SK-N-MC (cell line): ENCODE measurements around the gene BNIP3.
A peak's percentile ranks its signal among the peaks of the same experiment; 100 is the strongest.

Experiments used
- DNase-seq: peaks from one replicate; pipeline ENCODE4 v3.0.0-alpha.2; 2011; ENCODE audit warnings: low read depth, low spot score
- H3K27ac ChIP-seq: fragments of 200-600 bp; sonication (generic); 2 replicates; pipeline ENCODE4 v1.5.1; 2016; ENCODE audit warnings: mixed run types
- H3K36me3 ChIP-seq: fragments of 200-600 bp; sonication (generic); 2 replicates; pipeline ENCODE4 v1.6.1; 2017; ENCODE audit warnings: antibody characterized with exemption, low read length, mixed read lengths; ENCODE audit not compliant: insufficient read depth
- H3K4me3 ChIP-seq: fragments of 200-600 bp; sonication (generic); 2 replicates; pipeline ENCODE4 v1.5.1; 2016
- H3K9ac ChIP-seq: fragments of 200-600 bp; sonication (generic); 2 replicates; pipeline ENCODE4 v1.8.0; 2017; ENCODE audit warnings: mixed run types, mixed read lengths; ENCODE audit not compliant: insufficient read length
- H3K9me3 ChIP-seq: fragments of 200-600 bp; sonication (generic); 2 replicates; pipeline ENCODE4 v1.6.1; 2017; ENCODE audit warnings: low read depth, mild to moderate bottlenecking, antibody characterized with exemption, low read length, moderate library complexity, mixed read lengths
- EZH2 ChIP-seq: fragments of 200-600 bp; sonication (generic); IDR thresholded peaks from one replicate; pipeline ENCODE4 v1.6.1; 2017; ENCODE audit warnings: antibody characterized with exemption
- FOXP2 ChIP-seq: optimal IDR thresholded peaks from 2 replicates; pipeline ENCODE3; 2011; ENCODE audit warnings: mild to moderate bottlenecking, moderate library complexity; ENCODE audit not compliant: insufficient read depth; ENCODE audit errors: extremely low read length, control extremely low read depth
- POLR2AphosphoS5 ChIP-seq: IDR thresholded peaks from 2 replicates; pipeline ENCODE4 v1.6.1; 2012; ENCODE audit warnings: mild to moderate bottlenecking, low read depth, low read length, borderline replicate concordance

BNIP3 gene

DNA sequence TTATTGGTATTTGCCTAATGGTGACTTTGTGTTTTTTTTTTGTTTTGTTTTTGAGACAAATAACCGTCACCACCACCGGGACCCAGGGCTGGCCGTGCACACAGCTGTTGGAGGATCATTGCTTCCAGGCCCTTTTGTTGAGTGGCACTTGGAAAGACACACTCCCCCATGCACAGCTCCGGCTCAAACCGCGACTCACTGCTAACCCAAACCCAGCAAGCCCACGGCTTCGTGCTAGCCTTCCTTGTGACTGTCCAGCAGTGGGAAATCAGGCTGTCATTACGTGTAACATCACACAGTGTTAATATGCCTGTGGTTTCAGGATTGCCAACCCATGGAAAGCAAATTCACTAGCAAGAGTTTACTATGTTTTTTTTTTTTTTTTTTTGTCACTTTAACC, 17.4 kb downstream of the BNIP3 start:
- Histone ChIP-seq H3K9ac (no peak overlapping the region), H3K36me3 (no peaks in the 10 kb centered on the region), H3K9me3 (no peaks in the 10 kb centered on the region), H3K27ac (no peak overlapping the region), H3K4me3 (no peak overlapping the region)
- DNase-seq = no peak
- TF ChIP-seq EZH2 (no peak), FOXP2 (no peak), POLR2AphosphoS5 (no peak)

GRCh38 chr10:131963811-131964210, 17.9 kb downstream of the BNIP3 start:
- Histone ChIP-seq H3K4me3 (no peak overlapping the region), H3K36me3 (no peaks in the 10 kb centered on the region), H3K9me3 (no peaks in the 10 kb centered on the region), H3K9ac (no peak overlapping the region), H3K27ac (no peak overlapping the region)
- no peak for TF ChIP-seq POLR2AphosphoS5
- TF ChIP-seq EZH2 = no peak
- no peak for DNase-seq

- Histone ChIP-seq H3K9me3 (no peaks in the 10 kb centered on the region), H3K9ac (no peak overlapping the region), H3K36me3 (no peaks in the 10 kb centered on the region), H3K4me3 (no peak overlapping the region), H3K27ac (no peak overlapping the region)
- no peak for DNase-seq
- TF ChIP-seq POLR2AphosphoS5 = no peak
- no peak for TF ChIP-seq FOXP2
- no peak for TF ChIP-seq EZH2
These were observed 18.4 kb downstream of the BNIP3 start for GRCh38 chr10:131963350-131963749.

DNA sequence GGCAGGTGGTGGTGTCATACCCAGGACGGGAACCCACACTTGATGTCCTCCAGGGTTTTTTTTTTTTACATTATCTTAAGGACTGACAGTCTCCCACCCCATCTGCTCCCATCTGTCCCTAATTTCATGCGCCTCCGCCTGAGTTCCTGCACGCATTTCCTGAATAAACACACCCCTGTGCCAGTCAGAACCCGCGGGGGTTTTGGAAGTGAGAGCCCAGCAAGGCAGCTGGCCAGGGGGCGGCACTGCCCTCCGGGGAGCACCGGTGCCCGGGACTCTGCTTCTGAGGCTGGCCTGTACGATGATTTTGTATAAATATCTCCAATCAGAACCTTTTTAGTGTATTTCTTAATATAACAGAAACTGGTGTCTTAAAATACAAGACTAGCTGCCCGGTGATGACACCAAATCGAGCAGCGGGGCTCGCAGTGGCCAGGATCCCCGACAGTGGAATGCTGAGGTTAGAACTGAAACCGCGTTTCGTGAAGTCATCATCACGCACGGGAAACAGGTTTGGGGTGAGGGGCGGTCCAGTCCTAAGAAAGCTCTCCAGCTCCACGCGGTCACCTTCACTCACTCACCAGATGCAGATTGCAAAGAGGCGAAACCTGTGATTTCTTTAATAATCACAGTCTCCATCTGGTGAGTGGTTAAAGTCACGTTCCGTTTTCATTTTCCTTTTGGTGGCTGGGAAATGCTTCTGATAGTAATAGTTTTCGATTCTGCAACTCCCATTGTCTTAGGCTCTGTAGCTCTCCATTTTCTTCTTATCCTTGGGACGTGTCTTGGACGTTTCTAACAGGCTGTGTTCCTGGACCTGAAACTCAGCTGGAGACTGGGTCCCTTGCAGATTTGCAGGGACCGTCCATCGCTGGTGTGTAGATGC, 19.7 kb downstream of the BNIP3 start:
- 0 out of 2 replicates have a peak overlapping the region, but pooled peaks have one; percentile 6 for H3K27ac ChIP-seq
- no peak for DNase-seq
- H3K4me3 ChIP-seq = no peak overlapping the region
- H3K9ac ChIP-seq = no peak overlapping the region
- TF ChIP-seq FOXP2 (no peak), POLR2AphosphoS5 (no peak), EZH2 (no peak)
- H3K9me3 ChIP-seq = no peaks in the 10 kb centered on the region
- H3K36me3 ChIP-seq = no peaks in the 10 kb centered on the region

DNA sequence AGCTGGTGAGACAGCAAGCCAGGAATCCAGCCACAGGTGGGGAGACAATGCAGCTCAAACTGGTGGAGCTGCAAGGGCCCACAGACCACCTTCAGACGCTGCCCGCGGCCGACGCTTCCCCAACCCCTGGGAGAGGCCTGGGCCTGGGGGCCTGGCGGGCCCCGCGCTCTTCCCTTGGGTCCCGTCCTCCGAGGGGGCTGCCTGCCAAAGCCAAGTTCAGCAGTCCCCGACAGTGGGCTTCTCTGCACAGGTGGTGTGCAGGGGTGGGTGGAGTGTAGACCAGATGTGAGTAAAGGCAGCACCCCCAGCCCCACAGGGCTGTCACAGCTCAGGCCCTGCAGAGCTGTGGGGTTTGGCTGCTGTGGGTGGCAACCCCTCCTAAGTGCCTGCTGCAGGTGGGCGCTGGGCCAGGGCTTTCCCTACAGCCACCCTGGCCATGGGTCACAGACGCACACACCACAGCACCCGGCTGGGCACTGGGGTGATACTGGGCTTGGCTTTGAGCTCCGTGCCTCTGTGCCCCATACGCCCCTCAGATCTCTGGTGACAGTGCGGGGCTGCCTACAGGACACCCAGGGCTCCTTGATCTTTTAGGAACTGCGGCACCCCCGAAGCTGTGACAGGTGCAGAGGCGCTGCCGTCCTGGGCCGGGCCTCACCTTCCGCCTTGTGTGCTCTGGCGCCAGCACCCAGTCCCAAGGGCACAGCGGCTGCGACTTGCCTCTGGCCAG, 20.5 kb downstream of the BNIP3 start:
- H3K36me3 ChIP-seq = no peaks in the 10 kb centered on the region; the same call in 1 of the 2 replicates
- no peak overlapping the region for H3K27ac ChIP-seq
- H3K4me3 ChIP-seq = no peak overlapping the region
- no peak overlapping the region for H3K9ac ChIP-seq
- no peak for TF ChIP-seq FOXP2
- no peak for DNase-seq
- H3K9me3 ChIP-seq = no peaks in the 10 kb centered on the region

DNA sequence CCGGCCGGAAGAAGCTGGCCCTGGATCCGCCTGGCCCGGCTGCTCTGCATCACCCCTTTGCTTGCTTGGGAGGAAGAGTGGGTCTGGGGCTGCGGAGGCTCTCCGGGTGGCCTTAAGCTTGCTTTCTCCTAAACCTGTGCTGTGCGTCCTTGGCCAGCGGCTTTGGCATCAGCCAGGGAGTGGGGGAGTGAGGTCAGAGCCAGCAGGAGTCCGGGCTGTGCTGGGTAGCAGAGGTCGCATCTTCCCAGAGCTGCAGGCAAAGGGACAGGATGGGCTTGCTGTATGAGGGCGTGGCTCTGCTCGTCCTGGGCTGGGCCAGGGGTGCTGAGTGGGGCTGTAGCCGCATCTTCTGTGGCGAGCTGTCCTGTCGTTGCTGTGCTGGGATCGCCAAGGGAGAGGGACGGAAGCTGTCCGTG, 21.1 kb downstream of the BNIP3 start:
- H3K9ac ChIP-seq = no peak overlapping the region
- no peak overlapping the region for H3K4me3 ChIP-seq
- TF ChIP-seq FOXP2 (no peak), POLR2AphosphoS5 (no peak), EZH2 (no peak)
- no peak overlapping the region for H3K27ac ChIP-seq
- DNase-seq = no peak
- no peaks in the 10 kb centered on the region; the same call in 1 of the 2 replicates for H3K36me3 ChIP-seq
- H3K9me3 ChIP-seq = no peaks in the 10 kb centered on the region

DNA sequence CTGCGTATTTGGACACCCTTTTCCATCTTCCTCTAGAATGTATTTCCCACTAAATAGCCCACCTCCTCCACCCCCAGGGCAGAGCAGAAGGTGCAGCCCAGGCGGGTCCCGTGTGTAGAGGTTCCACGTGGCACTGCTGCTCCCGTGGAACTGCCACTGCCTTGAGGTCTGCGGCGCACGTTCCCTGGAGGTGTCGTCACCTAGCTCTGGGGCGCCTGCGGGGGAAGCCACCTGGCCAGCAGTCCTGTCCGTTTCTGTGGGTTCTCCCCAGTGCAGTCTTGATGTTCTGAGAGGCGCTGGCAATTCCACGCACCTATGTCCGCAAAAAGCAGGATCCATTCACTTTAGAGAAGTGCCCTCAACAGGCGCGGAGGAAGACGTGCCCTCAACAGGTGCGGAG, 21.9 kb downstream of the BNIP3 start:
- H3K27ac ChIP-seq = no peak overlapping the region
- no peak overlapping the region for H3K4me3 ChIP-seq
- peaks cover 5% of the 10 kb centered on the region; the same call in 1 of the 2 replicates for H3K36me3 ChIP-seq
- no peak for DNase-seq
- TF ChIP-seq FOXP2 (no peak), EZH2 (no peak), POLR2AphosphoS5 (no peak)
- no peak overlapping the region for H3K9ac ChIP-seq
- no peaks in the 10 kb centered on the region for H3K9me3 ChIP-seq

DNA sequence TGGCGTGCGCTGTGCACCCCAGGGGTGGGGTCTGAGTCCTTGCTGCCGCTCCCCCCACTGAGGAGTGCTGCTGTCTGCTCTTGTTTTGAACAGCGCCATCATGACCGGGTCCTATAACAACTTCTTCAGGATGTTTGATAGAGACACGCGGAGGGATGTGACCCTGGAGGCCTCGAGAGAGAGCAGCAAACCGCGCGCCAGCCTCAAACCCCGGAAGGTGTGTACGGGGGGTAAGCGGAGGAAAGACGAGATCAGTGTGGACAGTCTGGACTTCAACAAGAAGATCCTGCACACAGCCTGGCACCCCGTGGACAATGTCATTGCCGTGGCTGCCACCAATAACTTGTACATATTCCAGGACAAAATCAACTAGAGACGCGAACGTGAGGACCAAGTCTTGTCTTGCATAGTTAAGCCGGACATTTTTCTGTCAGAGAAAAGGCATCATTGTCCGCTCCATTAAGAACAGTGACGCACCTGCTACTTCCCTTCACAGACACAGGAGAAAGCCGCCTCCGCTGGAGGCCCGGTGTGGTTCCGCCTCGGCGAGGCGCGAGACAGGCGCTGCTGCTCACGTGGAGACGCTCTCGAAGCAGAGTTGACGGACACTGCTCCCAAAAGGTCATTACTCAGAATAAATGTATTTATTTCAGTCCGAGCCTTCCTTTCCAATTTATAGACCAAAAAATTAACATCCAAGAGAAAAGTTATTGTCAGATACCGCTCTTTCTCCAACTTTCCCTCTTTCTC, 26.0 kb downstream of the BNIP3 start:
- no peak for DNase-seq
- Histone ChIP-seq H3K4me3 (no peak overlapping the region), H3K9me3 (no peaks in the 10 kb centered on the region), H3K36me3 (peaks cover 5% of the 10 kb centered on the region; the same call in 1 of the 2 replicates), H3K9ac (no peak overlapping the region), H3K27ac (no peak overlapping the region)
- TF ChIP-seq EZH2 (no peak), FOXP2 (no peak), POLR2AphosphoS5 (no peak)
